GM12874 (cell line): ENCODE measurements around the gene SPTBN5.

Source experiments
- CTCF ChIP-seq: IDR thresholded peaks from 2 replicates; pipeline ENCODE4 v1.5.1; 2011; ENCODE audit warnings: low read depth, mild to moderate bottlenecking, control low read depth, low read length, moderate library complexity; ENCODE audit not compliant: insufficient read depth

The SPTBN5 gene

DNA sequence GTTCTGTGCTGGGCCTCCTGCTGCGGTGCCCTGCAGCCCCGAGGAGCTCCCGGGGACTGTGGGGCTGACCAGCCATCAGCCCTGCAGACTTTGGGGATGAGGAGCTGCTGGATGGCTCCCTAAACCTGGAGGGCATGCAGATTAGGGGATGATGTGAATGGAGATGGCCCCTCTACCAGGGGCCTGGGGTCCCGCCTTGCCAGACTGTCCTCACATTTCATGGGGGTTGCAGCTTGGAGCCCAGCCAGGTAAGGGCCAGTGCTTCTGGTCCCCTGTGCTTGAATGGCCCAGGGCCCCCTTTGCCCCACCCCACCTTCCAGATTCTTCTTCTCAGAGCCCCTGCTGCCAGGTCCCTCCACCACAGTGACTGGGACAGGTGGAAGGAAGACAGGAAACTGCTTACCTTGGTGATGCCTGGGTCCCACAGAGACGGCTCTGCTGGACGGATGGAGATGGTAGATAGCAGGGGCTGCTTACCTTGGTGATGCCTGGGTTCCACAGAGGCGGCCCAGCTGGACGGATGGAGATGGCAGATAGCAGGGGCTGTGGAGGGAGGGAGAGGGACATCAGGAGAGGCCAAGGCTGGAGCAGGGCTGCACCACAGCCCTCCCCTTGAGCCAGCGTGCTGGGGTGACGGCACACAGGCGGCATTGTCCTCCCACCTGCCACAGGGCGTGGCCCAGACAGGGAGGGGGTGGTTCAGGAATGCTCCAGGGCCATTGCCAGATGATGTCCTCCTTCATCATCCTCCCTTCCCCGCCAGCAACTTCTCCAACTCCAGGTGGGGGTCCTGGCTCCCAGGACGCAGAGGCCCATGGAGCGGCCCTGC, at the start of gene SPTBN5:
Gene SPTBN5, minus strand, starts transcription at position 632 of the 829 bp plus-strand sequence. Its CDS starts 556 bp downstream, at position 76.
- no peak for TF ChIP-seq CTCF

- no peak for TF ChIP-seq CTCF
These were observed 49.0 kb upstream of the SPTBN5 start for GRCh38 chr15:41942886-41943285.

GRCh38 chr15:41941644-41942415, 48.0 kb upstream of the SPTBN5 start:
- TF ChIP-seq CTCF: no peak

DNA sequence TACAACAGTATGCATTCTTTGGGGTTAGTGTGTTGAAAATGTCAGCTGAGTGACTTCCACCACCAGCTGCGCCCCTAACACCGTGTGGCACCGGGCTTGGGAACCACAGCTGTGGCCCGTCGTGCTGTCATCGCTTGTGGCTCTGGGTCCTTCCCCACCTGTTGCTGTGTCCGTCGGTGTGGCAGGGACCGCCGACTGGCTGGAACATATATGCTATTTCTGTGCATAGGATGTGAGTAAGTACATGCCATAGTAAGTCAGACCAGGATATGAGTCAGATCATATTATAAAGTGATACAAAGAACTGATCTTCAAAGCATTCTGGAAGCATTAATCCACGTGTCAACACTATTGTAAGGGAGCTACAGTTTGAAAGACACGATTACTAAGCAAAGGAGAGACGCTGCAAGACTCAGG, 46.6 kb upstream of the SPTBN5 start:
- TF ChIP-seq CTCF: no peak

GRCh38 chr15:41939986-41940385, 46.1 kb upstream of the SPTBN5 start:
- no peak for TF ChIP-seq CTCF

DNA sequence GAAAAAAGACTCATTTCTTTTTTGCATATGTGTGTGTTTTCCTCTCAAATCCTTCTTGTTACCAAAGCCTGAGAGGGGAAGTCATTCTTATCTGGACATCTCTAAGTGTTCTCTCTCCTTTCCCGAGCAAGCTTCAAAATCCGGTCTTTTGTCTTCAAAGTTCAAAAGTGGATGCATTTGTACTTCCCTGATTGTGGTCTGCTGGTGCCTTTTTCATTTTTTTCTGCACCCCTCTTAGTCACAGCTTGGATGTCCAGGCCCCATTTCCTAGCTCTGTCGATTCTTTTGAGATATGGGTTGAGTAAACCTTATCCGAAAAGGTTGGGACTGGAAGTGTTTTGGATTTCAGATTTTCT, 43.7 kb upstream of the SPTBN5 start:
- no peak for TF ChIP-seq CTCF
